NCI-H82 (cell line): Measurements from ENCODE around the gene ZDHHC24.
A peak's percentile ranks its signal among the peaks of the same experiment; 100 is the strongest.
"Not testable (repeated sequence)": the region's sequence is repeated elsewhere in the genome, so short reads cannot be mapped to it uniquely, and the experiment has no call there.

Source experiments
- DNase-seq: peaks from one replicate; lab custom pipeline; 2025; lab: John Stamatoyannopoulos, UW

ZDHHC24 gene

GRCh38 chr11:66545701-66546367 is at the start of gene ZDHHC24:
ZDHHC24 (minus strand) TSS chr11:66546048; CDS start chr11:66546003, 45 bp downstream.
- peak; percentile 97 for DNase-seq

- peak; percentile 48 for DNase-seq
Observed at GRCh38 chr11:66595245-66595904, 49.5 kb upstream of the ZDHHC24 start.

- no peak for DNase-seq
Observed at GRCh38 chr11:66593650-66594049, 47.8 kb upstream of the ZDHHC24 start.

GRCh38 chr11:66593303-66593635 is 47.4 kb upstream of the ZDHHC24 start:
- no peak for DNase-seq

GRCh38 chr11:66592457-66593302 is 46.8 kb upstream of the ZDHHC24 start, which contains the start of the genes CCDC87 and CCS:
CCDC87 (minus strand) TSS chr11:66593063; CDS start chr11:66593015, 48 bp downstream.
CCS (plus strand) TSS chr11:66593185; CDS start chr11:66593262, 77 bp downstream.
- DNase-seq, result peak; percentile 96

GRCh38 chr11:66591175-66591574 is 45.3 kb upstream of the ZDHHC24 start:
- DNase-seq, result no peak

- DNase-seq, result no peak
Observed at GRCh38 chr11:66589996-66590675, 44.3 kb upstream of the ZDHHC24 start.

GRCh38 chr11:66589315-66589714 is 43.5 kb upstream of the ZDHHC24 start:
- DNase-seq, result not testable (repeated sequence)

- DNase-seq, result no peak
Observed at GRCh38 chr11:66586136-66586535, 40.3 kb upstream of the ZDHHC24 start.

GRCh38 chr11:66585447-66585846 is 39.6 kb upstream of the ZDHHC24 start:
- not testable (repeated sequence) for DNase-seq

GRCh38 chr11:66582565-66583147 is 36.8 kb upstream of the ZDHHC24 start:
- not testable (repeated sequence) for DNase-seq

GRCh38 chr11:66581261-66581660 is 35.4 kb upstream of the ZDHHC24 start:
- DNase-seq, result peak; percentile 76

GRCh38 chr11:66580803-66581202 is 35.0 kb upstream of the ZDHHC24 start:
- DNase-seq, result no peak

- DNase-seq, result peak; percentile 79
Observed at GRCh38 chr11:66579017-66579606, 33.3 kb upstream of the ZDHHC24 start.

- DNase-seq, result no peak
Observed at GRCh38 chr11:66570850-66571180, 25.0 kb upstream of the ZDHHC24 start.

- no peak for DNase-seq
Observed at GRCh38 chr11:66570079-66570849, 24.4 kb upstream of the ZDHHC24 start.

GRCh38 chr11:66569076-66569475 is 23.2 kb upstream of the ZDHHC24 start:
- peak; percentile 27 for DNase-seq

GRCh38 chr11:66568124-66568916 is 22.5 kb upstream of the ZDHHC24 start, which contains the start of gene CTSF:
CTSF (minus strand) TSS chr11:66568606; CDS start chr11:66568486, 120 bp downstream.
- peak; percentile 14 for DNase-seq

GRCh38 chr11:66567787-66568123 is 21.9 kb upstream of the ZDHHC24 start:
- DNase-seq, result no peak

GRCh38 chr11:66566221-66566620 is 20.4 kb upstream of the ZDHHC24 start:
- no peak for DNase-seq
